Ramos (cell line): ENCODE data around the gene VPS9D1.

Experiments used
- in situ Hi-C: fragments of 300-500 bp; cut with MboI; formaldehyde crosslinking; loops from one replicate; pipeline ENCODE4 v1.14.3; 2022; ENCODE audit warnings: low sequenced_read_pairs; ENCODE audit not compliant: unreplicated experiment

VPS9D1 gene

GRCh38 chr16:89733792-89734191, 13.1 kb upstream of the VPS9D1 start:
- in situ Hi-C loops: no loop called here

DNA sequence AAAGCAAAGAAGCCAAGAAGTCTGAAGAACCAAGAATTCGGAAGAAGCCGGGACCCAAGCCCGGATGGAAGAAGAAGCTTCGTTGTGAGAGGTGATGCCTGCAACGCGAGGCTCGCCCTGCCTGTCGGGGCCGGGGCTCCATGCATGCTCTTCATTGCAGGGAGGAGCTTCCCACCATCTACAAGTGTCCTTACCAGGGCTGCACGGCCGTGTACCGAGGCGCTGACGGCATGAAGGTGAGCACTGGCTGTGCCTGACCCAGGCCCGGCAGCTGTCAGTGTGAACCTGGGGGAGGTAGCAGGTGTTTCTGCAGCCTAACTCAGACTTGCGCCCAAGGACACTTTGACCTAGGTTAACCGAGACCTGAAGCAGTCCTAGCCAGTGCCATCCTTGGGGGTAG, 12.6 kb upstream of the VPS9D1 start:
- in situ Hi-C loops: no loop called here

GRCh38 chr16:89732918-89733242, 12.2 kb upstream of the VPS9D1 start:
- in situ Hi-C loops: no loop called here

- in situ Hi-C loops: no loop called here
Measured at GRCh38 chr16:89732142-89732917, 11.6 kb upstream of the VPS9D1 start.

- in situ Hi-C loops: no loop called here
Measured at GRCh38 chr16:89730610-89731234, 10.0 kb upstream of the VPS9D1 start.

- in situ Hi-C loops: no loop called here
Measured at GRCh38 chr16:89729863-89730593, 9.3 kb upstream of the VPS9D1 start.

DNA sequence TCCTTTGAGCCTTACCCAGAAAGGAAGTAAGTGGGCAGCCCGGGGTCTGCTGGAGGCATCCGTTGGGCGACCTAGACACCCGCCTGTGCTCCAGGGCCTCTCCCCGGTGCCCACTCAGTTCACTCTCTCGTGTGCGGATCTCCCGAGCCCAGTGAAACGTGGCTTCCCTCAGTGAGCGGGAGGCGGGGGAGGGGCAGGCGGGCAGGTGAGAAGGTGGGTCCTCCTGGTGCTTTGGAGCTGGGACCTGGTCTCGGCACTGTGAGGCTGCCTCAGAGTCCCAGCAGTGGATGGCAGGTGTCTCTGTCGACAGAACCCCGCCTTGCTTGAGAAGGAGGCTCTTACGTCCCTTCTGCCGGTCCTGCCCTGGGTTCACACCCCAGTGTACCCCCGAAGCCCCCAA, 8.6 kb upstream of the VPS9D1 start:
- in situ Hi-C loops: no loop called here

- in situ Hi-C loops: no loop called here
Measured at GRCh38 chr16:89727406-89728120, 6.9 kb upstream of the VPS9D1 start.

DNA sequence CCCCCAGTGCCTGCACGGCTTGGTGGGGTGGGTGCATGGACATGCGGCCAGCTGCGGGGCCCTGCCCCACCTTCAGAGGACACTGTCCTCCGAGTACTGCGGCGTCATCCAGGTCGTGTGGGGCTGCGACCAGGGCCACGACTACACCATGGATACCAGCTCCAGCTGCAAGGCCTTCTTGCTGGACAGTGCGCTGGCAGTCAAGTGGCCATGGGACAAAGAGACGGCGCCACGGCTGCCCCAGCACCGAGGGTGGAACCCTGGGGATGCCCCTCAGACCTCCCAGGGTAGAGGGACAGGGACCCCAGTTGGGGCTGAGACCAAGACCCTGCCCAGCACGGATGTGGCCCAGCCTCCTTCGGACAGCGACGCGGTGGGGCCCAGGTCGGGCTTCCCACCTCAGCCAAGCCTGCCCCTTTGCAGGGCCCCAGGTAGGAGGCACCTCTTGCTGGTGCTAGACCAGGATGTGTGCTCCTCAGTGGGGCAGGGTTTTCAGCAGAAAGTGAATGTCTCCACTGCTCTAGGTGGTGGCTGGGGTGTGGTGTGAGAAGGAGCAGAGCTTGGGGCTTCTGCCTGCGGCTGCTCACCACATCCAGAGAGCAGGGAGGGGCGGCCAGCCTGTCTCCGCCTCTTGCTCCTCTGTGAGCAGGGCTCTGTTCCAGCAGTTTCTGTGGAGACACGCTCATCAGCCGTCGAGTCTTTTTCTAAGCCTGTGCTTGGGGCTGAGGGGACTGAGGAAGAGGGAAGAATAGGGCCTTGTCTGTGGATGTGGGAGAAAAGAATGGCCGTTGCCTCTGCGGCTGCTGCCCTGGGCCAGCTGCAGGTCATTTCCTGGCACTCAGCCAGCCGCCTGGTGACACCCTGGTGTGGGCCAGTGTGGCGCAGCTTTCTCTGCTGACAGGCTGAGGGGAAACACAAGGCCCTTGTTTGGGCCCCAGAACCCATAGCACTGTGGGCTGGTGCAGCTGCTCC, 2.9 kb upstream of the VPS9D1 start:
- in situ Hi-C loops: no loop called here

DNA sequence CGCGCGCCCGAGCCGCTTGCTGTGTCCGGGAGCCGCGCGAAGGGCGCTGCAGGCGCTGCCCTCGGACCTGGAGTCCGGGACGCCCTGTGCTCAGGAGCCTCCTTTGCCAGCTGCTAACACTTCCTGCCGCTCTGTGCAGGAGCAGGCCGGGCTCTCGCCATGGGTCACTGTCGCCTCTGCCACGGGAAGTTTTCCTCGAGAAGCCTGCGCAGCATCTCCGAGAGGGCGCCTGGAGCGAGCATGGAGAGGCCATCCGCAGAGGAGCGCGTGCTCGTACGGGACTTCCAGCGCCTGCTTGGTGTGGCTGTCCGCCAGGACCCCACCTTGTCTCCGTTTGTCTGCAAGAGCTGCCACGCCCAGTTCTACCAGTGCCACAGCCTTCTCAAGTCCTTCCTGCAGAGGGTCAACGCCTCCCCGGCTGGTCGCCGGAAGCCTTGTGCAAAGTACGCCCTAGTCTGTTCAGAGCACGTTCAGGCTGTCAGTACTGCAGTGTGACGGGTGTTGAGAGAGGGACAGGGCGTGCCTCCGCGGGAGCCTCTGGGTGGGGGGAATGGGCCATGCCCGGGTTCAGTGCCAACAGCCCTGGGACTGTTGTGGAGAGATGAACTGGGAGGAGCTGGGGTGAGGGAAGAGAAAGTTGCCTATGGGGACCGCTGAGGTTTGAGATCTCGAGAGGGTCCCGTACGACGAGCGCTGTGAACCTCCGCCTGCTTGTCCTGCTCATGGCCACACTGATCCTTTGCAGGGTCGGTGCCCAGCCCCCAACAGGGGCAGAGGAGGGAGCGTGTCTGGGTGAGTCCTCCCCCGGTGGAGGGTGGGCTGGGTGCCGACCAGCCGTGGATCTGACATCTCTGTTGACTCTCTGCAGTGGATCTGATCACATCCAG, 1.9 kb upstream of the VPS9D1 start:
- in situ Hi-C loops: no loop called here

- in situ Hi-C loops: no loop called here
Measured at GRCh38 chr16:89721546-89722391, 1.1 kb upstream of the VPS9D1 start.

DNA sequence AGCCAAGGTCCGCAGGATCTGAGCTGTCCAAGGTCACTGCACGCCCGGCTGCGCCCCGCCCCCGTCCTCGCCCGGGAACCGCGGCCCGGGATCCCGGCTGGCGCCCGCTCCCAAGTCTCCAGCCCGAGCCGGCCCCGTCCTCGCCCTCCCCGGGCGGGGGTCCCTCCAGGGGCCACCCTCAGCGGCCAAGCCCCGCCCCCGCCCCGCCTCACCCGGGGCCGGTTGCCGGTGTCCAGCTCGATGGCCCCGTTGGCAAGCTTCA, 216 bp downstream of the VPS9D1 start:
- in situ Hi-C loops: no loop called here

DNA sequence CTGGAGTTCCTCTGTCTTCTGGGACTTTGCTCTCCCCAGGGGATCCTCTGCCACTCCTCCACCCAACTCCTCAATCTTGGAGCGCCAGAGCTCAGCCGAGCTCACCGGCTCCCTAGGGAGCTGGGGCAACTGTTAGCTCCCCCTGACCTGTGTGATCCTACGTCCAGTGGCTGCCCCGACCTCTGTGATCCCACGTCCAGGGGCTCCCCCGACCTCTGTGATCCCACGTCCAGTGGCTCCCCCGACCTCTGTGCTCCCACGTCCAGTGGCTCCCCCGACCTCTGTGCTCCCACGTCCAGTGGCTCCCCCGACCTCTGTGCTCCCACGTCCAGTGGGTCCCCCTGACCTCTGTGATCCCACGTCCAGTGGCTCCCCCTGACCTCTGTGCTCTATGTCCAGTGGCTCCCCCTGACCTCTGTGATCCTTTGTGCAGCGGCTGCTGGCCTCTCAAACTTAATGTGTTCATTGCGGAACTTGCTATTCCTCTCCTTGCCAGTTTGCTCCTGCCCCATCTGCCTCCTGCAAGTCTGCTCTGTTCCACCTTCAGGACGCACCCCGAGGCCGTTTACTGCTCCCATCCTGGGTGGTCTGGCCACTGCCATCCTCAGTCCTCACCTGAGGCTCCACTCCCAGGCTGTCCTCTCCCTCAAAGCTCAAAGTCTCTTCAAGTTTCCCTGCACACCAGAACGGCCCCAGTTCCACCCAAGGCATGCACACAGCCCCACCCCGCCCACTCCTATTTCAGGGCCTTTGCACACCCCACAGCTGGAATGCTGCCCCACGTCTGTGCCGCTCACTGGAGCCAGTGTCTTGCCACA, 2.8 kb downstream of the VPS9D1 start:
- in situ Hi-C loops: no loop called here

DNA sequence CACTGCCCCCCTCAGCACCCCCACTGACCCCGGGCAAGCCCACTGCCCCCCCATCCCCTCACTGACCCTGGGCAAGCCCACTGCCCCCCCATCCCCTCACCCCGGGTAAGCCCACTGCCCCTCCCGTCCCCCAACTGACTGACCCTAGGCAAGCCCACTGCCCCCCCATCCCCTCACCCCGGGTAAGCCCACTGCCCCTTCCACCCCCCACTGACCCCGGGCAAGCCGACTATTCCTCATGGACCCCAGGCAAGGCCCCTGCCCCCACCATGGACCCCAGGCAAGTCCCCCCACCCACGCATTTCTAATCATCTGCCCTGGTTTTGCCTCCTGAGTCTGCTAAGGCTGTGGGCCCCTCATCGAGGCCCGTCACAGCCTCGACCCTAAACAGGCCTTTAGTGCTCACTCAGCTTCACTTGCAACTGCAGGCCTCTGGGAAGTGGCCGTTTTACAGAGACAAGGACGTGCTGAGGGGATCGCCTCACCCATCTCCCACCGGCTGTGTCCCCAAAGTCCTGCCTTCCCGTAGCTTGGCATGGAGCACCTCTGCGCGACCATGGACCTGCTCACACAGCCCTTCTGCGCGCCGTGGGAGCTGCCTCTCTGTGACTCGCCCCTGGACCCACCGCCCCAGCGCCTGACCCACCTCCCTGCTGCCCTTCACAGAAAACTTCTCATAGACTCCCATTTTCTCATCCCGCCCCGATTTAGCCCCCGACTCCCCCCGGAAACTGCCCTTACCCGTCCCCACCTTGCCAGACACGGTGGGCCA, 3.6 kb downstream of the VPS9D1 start:
- in situ Hi-C loops: no loop called here

- in situ Hi-C loops: no loop called here
Measured at GRCh38 chr16:89716493-89716892, 4.2 kb downstream of the VPS9D1 start.

DNA sequence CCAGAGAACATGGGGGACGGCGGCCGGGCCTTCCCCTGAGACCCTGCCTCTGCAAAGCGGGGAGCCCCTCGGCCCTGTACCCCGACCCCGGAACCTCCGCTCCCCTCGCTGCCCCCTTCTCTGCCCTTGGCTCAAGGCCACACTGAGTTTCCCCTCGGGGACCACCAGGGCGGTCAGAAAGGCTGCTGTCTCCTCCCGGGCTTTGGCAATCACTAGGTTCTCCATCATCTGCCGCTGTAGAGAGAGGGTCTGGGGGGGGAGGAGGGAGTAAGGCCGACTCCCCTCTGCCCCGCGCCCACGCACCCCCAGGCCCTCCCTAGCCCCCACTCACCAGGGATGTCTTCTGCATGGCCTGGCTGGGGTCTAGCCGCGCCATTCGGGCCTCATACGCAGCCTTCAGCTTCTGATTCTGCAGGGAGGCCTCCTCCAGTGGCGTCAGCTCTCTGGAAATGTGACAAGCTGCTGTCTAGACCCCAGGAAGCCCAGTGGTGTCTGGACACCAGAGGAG, 8.4 kb downstream of the VPS9D1 start:
- in situ Hi-C loops: no loop called here
